GM23338 (cell line): ENCODE measurements around the gene GPR153. TPM values are rescaled to one million over a fixed set of nuclear protein-coding genes. Genes with fewer than 3 reads are reported as not detected.

Source experiments
- ATAC-seq: fragments of 200-7000 bp; cut with Tn5 transposase; 3 replicates; pipeline ENCODE4 v1.9.1; 2020
- DNase-seq: peaks from one replicate; pipeline ENCODE4 v3.0.0-alpha.2; 2015; ENCODE audit warnings: low spot score
- H2AFZ ChIP-seq: fragments of 200-600 bp; sonication (generic); 2 replicates; pipeline ENCODE4 v1.8.0; 2016; ENCODE audit warnings: antibody characterized with exemption, mild to moderate bottlenecking, moderate library complexity
- H3F3A ChIP-seq: fragments of 200-600 bp; sonication (generic); replicated peaks from 2 replicates; pipeline ENCODE4 v1.8.0; 2017; ENCODE audit warnings: antibody characterized with exemption, mixed run types, low read depth
- H3K27ac ChIP-seq: fragments of 200-600 bp; sonication (generic); 2 replicates; pipeline ENCODE4 v1.6.1; 2016; ENCODE audit warnings: low read depth
- H3K27me3 ChIP-seq: fragments of 200-600 bp; sonication (generic); 2 replicates; pipeline ENCODE4 v1.8.0; 2016; ENCODE audit warnings: mild to moderate bottlenecking, mixed run types, moderate library complexity; ENCODE audit not compliant: insufficient read depth
- H3K36me3 ChIP-seq: fragments of 200-600 bp; sonication (generic); 2 replicates; pipeline ENCODE4 v1.8.0; 2016; ENCODE audit warnings: mild to moderate bottlenecking; ENCODE audit not compliant: insufficient read depth
- H3K4me1 ChIP-seq: fragments of 200-600 bp; sonication (generic); 2 replicates; pipeline ENCODE4 v1.8.0; 2016; ENCODE audit warnings: mild to moderate bottlenecking, moderate library complexity; ENCODE audit not compliant: insufficient read depth
- H3K4me2 ChIP-seq: fragments of 200-600 bp; sonication (generic); 2 replicates; pipeline ENCODE4 v1.7.1; 2017; ENCODE audit warnings: mixed run types
- H3K4me3 ChIP-seq: fragments of 200-600 bp; sonication (generic); 2 replicates; pipeline ENCODE4 v1.6.1; 2016; ENCODE audit warnings: mixed run types
- H3K79me2 ChIP-seq: fragments of 200-600 bp; sonication (generic); replicated peaks from 2 replicates; pipeline ENCODE4 v1.8.0; 2017; ENCODE audit warnings: mild to moderate bottlenecking; ENCODE audit not compliant: insufficient read depth
- H3K9me2 ChIP-seq: fragments of 200-600 bp; sonication (generic); 2 replicates; pipeline ENCODE4 v1.8.0; 2017; ENCODE audit not compliant: insufficient read depth
- H4K20me1 ChIP-seq: fragments of 200-600 bp; sonication (generic); replicated peaks from 2 replicates; pipeline ENCODE4 v1.8.0; 2017; ENCODE audit warnings: mild to moderate bottlenecking; ENCODE audit not compliant: insufficient read depth
- H3K27ac Mint-ChIP-seq: 2 replicates; pipeline ENCODE4 v1.8.0; 2020; ENCODE audit warnings: inconsistent platforms, mild to moderate bottlenecking, moderate library complexity, mixed read lengths
- H3K27me3 Mint-ChIP-seq: 3 replicates; pipeline ENCODE4 v1.8.0; 2022; ENCODE audit warnings: low read depth, mild to moderate bottlenecking, moderate library complexity, mixed read lengths, inconsistent platforms; ENCODE audit not compliant: insufficient read depth, poor library complexity
- H3K36me3 Mint-ChIP-seq: 3 replicates; pipeline ENCODE4 v1.8.0; 2021; ENCODE audit warnings: low read depth, mild to moderate bottlenecking, inconsistent platforms, moderate library complexity, mixed read lengths
- H3K4me1 Mint-ChIP-seq: 3 replicates; pipeline ENCODE4 v1.8.0; 2020; ENCODE audit warnings: mild to moderate bottlenecking, inconsistent platforms, mixed read lengths
- H3K4me3 Mint-ChIP-seq: 3 replicates; pipeline ENCODE4 v1.8.0; 2021; ENCODE audit warnings: moderate library complexity, mild to moderate bottlenecking, inconsistent platforms, mixed read lengths
- H3K9me3 Mint-ChIP-seq: 3 replicates; pipeline ENCODE4 v1.8.0; 2020; ENCODE audit warnings: moderate library complexity, mild to moderate bottlenecking, inconsistent platforms, mixed read lengths
- EZH2 ChIP-seq: fragments of 200-600 bp; sonication (generic); IDR thresholded peaks from one replicate; pipeline ENCODE4 v1.8.0; 2017; ENCODE audit warnings: antibody characterized with exemption, mild to moderate bottlenecking, low read depth; ENCODE audit not compliant: unreplicated experiment
- EZH2phosphoT487 ChIP-seq: fragments of 200-600 bp; sonication (generic); IDR thresholded peaks from one replicate; pipeline ENCODE4 v1.8.1; 2018; ENCODE audit warnings: antibody characterized with exemption; ENCODE audit not compliant: unreplicated experiment
- JUNB ChIP-seq: IDR thresholded peaks from one replicate; pipeline ENCODE4 v1.6.1; 2016; ENCODE audit warnings: antibody characterized with exemption; ENCODE audit not compliant: unreplicated experiment
- POLR2AphosphoS5 ChIP-seq: IDR thresholded peaks from 2 replicates; pipeline ENCODE4 v1.6.1; 2016; ENCODE audit warnings: antibody characterized with exemption, low read depth
- ZNF114 ChIP-seq: fragments of 250-450 bp; sonication (Bioruptor Pico); IDR thresholded peaks from 2 replicates; pipeline ENCODE4 v1.5.0; 2020; ENCODE audit warnings: mild to moderate bottlenecking, moderate library complexity
- ZNF331 ChIP-seq: fragments of 250-450 bp; sonication (Bioruptor Pico); IDR thresholded peaks from 2 replicates; pipeline ENCODE4 v1.5.0; 2020; ENCODE audit warnings: low read depth, mild to moderate bottlenecking, moderate library complexity
- polyA plus RNA-seq: library from polyadenylated mRNA; unstranded; fragments of >200 nt; fragmentation: Nextera tagmentation; extraction: Ambion mirVana; gene quantifications from 2 replicates; pipeline ENCODE4 v1.2.1, GENCODE V29; 2016
- total RNA-seq: library from RNA; depleted of rRNA; stranded (reverse); fragments of >200 nt; shearing (Covaris generic); gene quantifications from 2 replicates; pipeline ENCODE4 v1.2.3, GENCODE V29; 2014
- TF ChIP-seq, protein P1 (sequence below): fragments of 250-450 bp; sonication (Bioruptor Pico); IDR thresholded peaks from 2 replicates; pipeline ENCODE4 v1.5.0; 2020; ENCODE audit warnings: mild to moderate bottlenecking, moderate library complexity
- TF ChIP-seq, protein P2 (sequence below): IDR thresholded peaks from 2 replicates; pipeline ENCODE4 v1.6.1; 2016; ENCODE audit warnings: antibody characterized with exemption

GPR153 gene
- total and polyA plus RNA-seq, 2 experiments from 2014 or later: 1.3 to 9.0 TPM

DNA sequence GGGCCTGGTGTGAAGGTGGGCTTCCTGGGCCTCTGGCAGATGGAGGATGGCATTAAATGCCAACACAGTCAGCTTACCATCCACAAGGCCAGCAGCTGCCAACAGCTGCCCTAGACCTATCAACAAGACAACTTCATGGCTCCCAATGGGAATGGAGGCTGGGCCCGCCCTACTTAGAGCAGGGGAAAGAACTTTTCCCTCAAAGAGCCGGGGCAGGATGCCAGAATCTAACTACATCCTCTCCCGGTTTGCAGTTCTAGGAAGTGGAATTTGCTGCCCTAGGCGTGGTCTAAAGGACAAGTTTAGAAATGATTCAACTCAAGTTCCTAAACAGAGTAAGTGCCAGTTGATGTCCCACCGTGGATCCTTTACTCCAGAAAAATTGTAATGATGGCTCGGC lies 38.3 kb downstream of the GPR153 start:
- H3K4me1 ChIP-seq: no peaks in the 10 kb centered on the region
- H3K9me2 ChIP-seq: no peaks in the 10 kb centered on the region
- no peak overlapping the region for H3K4me2 ChIP-seq
- no peak overlapping the region for H2AFZ ChIP-seq
- H3K27ac Mint-ChIP-seq: no peak overlapping the region
- H3K27me3 ChIP-seq: no peaks in the 10 kb centered on the region
- DNase-seq (no peak), ATAC-seq (no peak)
- TF ChIP-seq EZH2phosphoT487 (no peak), POLR2AphosphoS5 (no peak), ZNF114 (CRISPR knock-in tag) (no peak), ZNF331 (CRISPR knock-in tag) (no peak), EZH2 (no peak), JUNB (no peak)
- TF ChIP-seq, protein P1, sequence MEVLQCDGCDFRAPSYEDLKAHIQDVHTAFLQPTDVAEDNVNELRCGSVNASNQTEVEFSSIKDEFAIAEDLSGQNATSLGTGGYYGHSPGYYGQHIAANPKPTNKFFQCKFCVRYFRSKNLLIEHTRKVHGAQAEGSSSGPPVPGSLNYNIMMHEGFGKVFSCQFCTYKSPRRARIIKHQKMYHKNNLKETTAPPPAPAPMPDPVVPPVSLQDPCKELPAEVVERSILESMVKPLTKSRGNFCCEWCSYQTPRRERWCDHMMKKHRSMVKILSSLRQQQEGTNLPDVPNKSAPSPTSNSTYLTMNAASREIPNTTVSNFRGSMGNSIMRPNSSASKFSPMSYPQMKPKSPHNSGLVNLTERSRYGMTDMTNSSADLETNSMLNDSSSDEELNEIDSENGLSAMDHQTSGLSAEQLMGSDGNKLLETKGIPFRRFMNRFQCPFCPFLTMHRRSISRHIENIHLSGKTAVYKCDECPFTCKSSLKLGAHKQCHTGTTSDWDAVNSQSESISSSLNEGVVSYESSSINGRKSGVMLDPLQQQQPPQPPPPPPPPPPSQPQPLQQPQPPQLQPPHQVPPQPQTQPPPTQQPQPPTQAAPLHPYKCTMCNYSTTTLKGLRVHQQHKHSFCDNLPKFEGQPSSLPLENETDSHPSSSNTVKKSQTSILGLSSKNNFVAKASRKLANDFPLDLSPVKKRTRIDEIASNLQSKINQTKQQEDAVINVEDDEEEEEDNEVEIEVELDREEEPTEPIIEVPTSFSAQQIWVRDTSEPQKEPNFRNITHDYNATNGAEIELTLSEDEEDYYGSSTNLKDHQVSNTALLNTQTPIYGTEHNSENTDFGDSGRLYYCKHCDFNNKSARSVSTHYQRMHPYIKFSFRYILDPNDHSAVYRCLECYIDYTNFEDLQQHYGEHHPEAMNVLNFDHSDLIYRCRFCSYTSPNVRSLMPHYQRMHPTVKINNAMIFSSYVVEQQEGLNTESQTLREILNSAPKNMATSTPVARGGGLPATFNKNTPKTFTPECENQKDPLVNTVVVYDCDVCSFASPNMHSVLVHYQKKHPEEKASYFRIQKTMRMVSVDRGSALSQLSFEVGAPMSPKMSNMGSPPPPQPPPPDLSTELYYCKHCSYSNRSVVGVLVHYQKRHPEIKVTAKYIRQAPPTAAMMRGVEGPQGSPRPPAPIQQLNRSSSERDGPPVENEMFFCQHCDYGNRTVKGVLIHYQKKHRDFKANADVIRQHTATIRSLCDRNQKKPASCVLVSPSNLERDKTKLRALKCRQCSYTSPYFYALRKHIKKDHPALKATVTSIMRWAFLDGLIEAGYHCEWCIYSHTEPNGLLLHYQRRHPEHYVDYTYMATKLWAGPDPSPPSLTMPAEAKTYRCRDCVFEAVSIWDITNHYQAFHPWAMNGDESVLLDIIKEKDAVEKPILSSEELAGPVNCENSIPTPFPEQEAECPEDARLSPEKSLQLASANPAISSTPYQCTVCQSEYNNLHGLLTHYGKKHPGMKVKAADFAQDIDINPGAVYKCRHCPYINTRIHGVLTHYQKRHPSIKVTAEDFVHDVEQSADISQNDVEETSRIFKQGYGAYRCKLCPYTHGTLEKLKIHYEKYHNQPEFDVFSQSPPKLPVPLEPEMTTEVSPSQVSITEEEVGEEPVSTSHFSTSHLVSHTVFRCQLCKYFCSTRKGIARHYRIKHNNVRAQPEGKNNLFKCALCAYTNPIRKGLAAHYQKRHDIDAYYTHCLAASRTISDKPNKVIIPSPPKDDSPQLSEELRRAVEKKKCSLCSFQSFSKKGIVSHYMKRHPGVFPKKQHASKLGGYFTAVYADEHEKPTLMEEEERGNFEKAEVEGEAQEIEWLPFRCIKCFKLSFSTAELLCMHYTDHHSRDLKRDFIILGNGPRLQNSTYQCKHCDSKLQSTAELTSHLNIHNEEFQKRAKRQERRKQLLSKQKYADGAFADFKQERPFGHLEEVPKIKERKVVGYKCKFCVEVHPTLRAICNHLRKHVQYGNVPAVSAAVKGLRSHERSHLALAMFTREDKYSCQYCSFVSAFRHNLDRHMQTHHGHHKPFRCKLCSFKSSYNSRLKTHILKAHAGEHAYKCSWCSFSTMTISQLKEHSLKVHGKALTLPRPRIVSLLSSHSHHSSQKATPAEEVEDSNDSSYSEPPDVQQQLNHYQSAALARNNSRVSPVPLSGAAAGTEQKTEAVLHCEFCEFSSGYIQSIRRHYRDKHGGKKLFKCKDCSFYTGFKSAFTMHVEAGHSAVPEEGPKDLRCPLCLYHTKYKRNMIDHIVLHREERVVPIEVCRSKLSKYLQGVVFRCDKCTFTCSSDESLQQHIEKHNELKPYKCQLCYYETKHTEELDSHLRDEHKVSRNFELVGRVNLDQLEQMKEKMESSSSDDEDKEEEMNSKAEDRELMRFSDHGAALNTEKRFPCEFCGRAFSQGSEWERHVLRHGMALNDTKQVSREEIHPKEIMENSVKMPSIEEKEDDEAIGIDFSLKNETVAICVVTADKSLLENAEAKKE (CRISPR knock-in tag): no peak
- TF ChIP-seq, protein P2, sequence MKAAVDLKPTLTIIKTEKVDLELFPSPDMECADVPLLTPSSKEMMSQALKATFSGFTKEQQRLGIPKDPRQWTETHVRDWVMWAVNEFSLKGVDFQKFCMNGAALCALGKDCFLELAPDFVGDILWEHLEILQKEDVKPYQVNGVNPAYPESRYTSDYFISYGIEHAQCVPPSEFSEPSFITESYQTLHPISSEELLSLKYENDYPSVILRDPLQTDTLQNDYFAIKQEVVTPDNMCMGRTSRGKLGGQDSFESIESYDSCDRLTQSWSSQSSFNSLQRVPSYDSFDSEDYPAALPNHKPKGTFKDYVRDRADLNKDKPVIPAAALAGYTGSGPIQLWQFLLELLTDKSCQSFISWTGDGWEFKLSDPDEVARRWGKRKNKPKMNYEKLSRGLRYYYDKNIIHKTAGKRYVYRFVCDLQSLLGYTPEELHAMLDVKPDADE: no peak
- peaks cover 11% of the 10 kb centered on the region for H3K79me2 ChIP-seq
- H3K4me3 ChIP-seq: no peak overlapping the region
- peaks cover 59% of the 10 kb centered on the region for H3K36me3 Mint-ChIP-seq
- H3K27ac ChIP-seq: peak overlapping the region; percentile 26; the same call in 1 of the 2 replicates
- H4K20me1 ChIP-seq: peaks cover 28% of the 10 kb centered on the region
- peaks cover 27% of the 10 kb centered on the region for H3K36me3 ChIP-seq
- no peak overlapping the region for H3K4me3 Mint-ChIP-seq
- H3K27me3 Mint-ChIP-seq: peaks cover 16% of the 10 kb centered on the region
- H3K4me1 Mint-ChIP-seq: peaks cover 2% of the 10 kb centered on the region; the same call in 1 of the 3 replicates
- H3F3A ChIP-seq: peaks cover 12% of the 10 kb centered on the region; the same call in 1 of the 2 replicates
- no peaks in the 10 kb centered on the region for H3K9me3 Mint-ChIP-seq
